ENCODE data around the gene ATP5PD. TPM values are rescaled to one million over a fixed set of nuclear protein-coding genes. Genes with fewer than 3 reads are reported as not detected.

The ATP5PD gene
- total and polyA plus RNA-seq, 2 donors from 2014 or later, result 261 to 916 TPM

GRCh38 chr17:75051941-75052340, 5.2 kb upstream of the ATP5PD start:
- DNase-seq (no peak), FAIRE-seq (no peak)
- intact Hi-C loops (cut with DNase I), result no loop called here
- TF ChIP-seq CTCF (IDR thresholded peaks at IDR 0.05; ENCODE audit: borderline replicate concordance, extremely low read depth, insufficient read depth), result no peak
- Histone ChIP-seq H3K9me3 (ENCODE audit: control insufficient read depth in 2 of 3, insufficient read depth in 1 of 3, low read length in 3 of 3) (no peaks in the 10 kb centered on the region), H3K27ac (ENCODE audit: low read depth in 2 of 2, low read length in 2 of 2) (no peak overlapping the region), H3K4me1 (ENCODE audit: control insufficient read depth in 2 of 3, insufficient read depth in 2 of 3, low read depth in 1 of 3, low read length in 3 of 3) (peaks cover 0 to 10% (median 6%) of the 10 kb centered on the region in 3 donors), H3K9ac (ENCODE audit: low read length in 3 of 3) (no peak overlapping the region), H3K27me3 (ENCODE audit: control insufficient read depth, insufficient read depth, low read length) (no peaks in the 10 kb centered on the region), H3K36me3 (ENCODE audit: control insufficient read depth in 2 of 3, insufficient read depth in 3 of 3, low read length in 3 of 3) (peaks cover 2 to 13% (median 3%) of the 10 kb centered on the region in 3 donors), H3K4me3 (ENCODE audit: low read length in 3 of 3) (no peak overlapping the region)

- no peak for TF ChIP-seq CTCF (IDR thresholded peaks at IDR 0.05; ENCODE audit: borderline replicate concordance, extremely low read depth, insufficient read depth)
- Histone ChIP-seq H3K36me3 (ENCODE audit: control insufficient read depth in 2 of 3, insufficient read depth in 3 of 3, low read length in 3 of 3) (peaks cover 2 to 7% (median 3%) of the 10 kb centered on the region in 3 donors), H3K9ac (ENCODE audit: low read length in 3 of 3) (no peak overlapping the region), H3K9me3 (ENCODE audit: control insufficient read depth in 2 of 3, insufficient read depth in 1 of 3, low read length in 3 of 3) (no peaks in the 10 kb centered on the region), H3K4me3 (ENCODE audit: low read length in 3 of 3) (no peak overlapping the region), H3K27ac (ENCODE audit: low read depth in 2 of 2, low read length in 2 of 2) (no peak overlapping the region), H3K27me3 (ENCODE audit: control insufficient read depth, insufficient read depth, low read length) (no peaks in the 10 kb centered on the region), H3K4me1 (ENCODE audit: control insufficient read depth in 2 of 3, insufficient read depth in 2 of 3, low read depth in 1 of 3, low read length in 3 of 3) (peaks cover 0 to 10% (median 6%) of the 10 kb centered on the region in 3 donors)
- DNase-seq (no peak), FAIRE-seq (no peak)
- intact Hi-C loops (cut with DNase I), result no loop called here
Observed at GRCh38 chr17:75049706-75050105, 2.9 kb upstream of the ATP5PD start.

- FAIRE-seq (no peak), DNase-seq (no peak)
- Histone ChIP-seq H3K27ac (ENCODE audit: low read depth in 2 of 2, low read length in 2 of 2) (no peak overlapping the region), H3K27me3 (ENCODE audit: control insufficient read depth, insufficient read depth, low read length) (no peaks in the 10 kb centered on the region), H3K36me3 (ENCODE audit: control insufficient read depth in 2 of 3, insufficient read depth in 3 of 3, low read length in 3 of 3) (peaks cover 0 to 7% (median 3%) of the 10 kb centered on the region in 3 donors), H3K4me3 (ENCODE audit: low read length in 3 of 3) (no peak overlapping the region), H3K4me1 (ENCODE audit: control insufficient read depth in 2 of 3, insufficient read depth in 2 of 3, low read depth in 1 of 3, low read length in 3 of 3) (peaks cover 0 to 10% (median 6%) of the 10 kb centered on the region in 3 donors), H3K9ac (ENCODE audit: low read length in 3 of 3) (no peak overlapping the region), H3K9me3 (ENCODE audit: control insufficient read depth in 2 of 3, insufficient read depth in 1 of 3, low read length in 3 of 3) (no peaks in the 10 kb centered on the region)
- no peak for TF ChIP-seq CTCF (IDR thresholded peaks at IDR 0.05; ENCODE audit: borderline replicate concordance, extremely low read depth, insufficient read depth)
- intact Hi-C loops (cut with DNase I), result no loop called here
Observed at GRCh38 chr17:75049057-75049456, 2.3 kb upstream of the ATP5PD start.

Data from kidney (tissue), 14 donors.